Measurements from ENCODE around the gene ADCY5. TPM values are rescaled to one million over a fixed set of nuclear protein-coding genes. Genes with fewer than 3 reads are reported as not detected.

Gene ADCY5
- total RNA-seq, 1 donor from 2014 or later = 11.1 TPM

DNA sequence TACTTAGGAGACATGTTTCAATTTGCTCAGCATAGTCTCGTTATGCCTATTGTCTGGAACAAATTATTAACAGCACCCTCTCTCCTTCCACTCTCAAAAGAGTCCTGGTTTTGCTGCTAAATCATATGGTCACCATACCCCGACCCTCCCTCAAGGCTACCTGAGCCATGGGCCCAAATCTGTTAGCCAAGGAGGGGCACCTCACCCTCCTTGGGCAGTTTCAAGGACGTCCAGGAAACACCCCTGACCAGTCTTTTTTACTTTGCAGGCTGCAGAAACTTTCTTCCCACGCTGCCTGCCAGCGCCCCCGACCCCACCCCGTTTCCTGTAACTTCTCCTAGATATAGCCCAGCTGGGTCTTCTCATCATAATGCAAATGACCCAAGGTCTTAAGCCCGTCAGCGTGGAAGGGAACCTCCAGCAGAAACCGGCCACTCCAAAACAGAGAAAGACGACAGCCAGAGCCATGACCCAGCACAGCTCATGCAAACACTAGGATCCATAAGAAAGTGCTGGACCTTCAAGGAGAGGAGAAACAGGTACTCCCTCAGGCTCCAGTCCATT is 62.3 kb downstream of the ADCY5 start:
- DNase-seq = peak; percentile 62

DNA sequence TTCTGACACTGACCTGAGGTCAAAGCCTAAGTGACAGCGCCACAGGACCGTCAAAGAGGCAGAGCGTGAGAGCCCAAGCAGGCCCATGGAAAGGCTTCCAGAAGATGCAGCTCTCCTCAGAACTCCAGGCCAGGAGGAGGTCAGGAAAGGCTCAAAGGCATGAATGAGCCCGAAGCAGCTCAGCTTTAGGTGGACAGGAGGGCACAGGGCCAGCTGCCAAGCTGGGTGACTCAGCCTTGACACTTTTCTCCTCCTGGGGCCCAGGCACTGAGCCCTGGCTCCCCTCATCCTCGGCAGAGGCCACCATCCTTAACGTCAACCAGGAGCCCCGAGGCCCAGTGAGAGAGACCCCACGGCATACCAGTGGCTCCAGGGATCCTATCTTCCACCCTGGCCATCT is 62.9 kb downstream of the ADCY5 start:
- DNase-seq = no peak

DNA sequence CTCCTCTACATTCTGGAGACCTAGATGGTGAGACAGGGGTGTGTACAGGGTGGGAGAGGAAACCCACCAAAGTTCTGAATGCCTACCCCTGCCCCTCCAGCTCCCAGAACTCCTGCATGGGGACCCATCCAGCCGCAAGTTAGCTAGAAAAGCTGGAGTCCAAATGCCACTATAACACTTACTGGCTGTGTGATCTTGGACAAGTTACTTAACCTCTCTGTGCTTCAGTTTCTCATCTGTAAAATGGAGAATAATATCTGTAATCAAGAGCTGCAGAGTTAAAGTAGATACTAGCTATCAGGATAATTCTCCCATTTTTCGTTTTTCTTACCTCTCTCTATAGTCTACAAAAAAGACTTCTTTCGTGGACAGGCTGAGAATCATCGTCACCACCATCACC is 63.4 kb downstream of the ADCY5 start:
- no peak for DNase-seq

DNA sequence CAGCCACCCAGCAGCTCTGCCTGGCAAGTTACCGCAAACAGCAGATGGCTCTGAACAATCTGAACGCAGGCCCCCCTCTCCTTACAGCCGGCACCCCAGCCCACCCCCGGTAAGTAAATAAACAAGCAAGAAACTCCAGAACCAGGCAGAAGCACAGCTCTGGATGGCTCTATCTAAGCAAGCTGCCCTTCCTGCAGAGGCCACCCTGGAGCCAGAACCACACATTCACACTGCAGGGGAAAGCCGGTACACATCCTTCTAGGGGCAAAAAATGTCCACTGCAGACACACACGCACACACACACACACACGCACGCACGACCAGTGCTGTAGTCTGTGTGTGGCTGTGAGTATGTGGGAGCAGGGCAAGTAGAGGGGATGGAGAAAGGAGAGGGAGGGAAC is 63.9 kb downstream of the ADCY5 start:
- DNase-seq = no peak

DNA sequence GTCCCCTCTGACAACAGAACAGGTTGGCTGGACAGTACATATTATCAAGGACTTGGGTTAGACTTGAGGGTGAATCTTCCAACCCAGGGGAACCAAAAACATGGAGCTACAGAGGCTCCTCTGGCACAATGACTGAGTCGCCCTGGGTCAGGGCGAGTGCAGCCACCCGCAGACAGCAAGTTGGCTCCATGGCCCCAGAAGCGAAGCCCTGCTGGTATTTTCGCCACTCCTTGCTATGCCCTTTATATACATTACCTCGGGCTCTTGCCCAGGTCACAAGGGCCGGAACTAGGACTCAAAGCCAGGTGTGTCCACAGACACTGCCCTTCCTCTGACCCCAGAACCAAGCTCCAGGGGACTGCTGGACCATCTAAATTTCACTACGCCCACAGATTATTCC is 64.6 kb downstream of the ADCY5 start:
- no peak for DNase-seq

DNA sequence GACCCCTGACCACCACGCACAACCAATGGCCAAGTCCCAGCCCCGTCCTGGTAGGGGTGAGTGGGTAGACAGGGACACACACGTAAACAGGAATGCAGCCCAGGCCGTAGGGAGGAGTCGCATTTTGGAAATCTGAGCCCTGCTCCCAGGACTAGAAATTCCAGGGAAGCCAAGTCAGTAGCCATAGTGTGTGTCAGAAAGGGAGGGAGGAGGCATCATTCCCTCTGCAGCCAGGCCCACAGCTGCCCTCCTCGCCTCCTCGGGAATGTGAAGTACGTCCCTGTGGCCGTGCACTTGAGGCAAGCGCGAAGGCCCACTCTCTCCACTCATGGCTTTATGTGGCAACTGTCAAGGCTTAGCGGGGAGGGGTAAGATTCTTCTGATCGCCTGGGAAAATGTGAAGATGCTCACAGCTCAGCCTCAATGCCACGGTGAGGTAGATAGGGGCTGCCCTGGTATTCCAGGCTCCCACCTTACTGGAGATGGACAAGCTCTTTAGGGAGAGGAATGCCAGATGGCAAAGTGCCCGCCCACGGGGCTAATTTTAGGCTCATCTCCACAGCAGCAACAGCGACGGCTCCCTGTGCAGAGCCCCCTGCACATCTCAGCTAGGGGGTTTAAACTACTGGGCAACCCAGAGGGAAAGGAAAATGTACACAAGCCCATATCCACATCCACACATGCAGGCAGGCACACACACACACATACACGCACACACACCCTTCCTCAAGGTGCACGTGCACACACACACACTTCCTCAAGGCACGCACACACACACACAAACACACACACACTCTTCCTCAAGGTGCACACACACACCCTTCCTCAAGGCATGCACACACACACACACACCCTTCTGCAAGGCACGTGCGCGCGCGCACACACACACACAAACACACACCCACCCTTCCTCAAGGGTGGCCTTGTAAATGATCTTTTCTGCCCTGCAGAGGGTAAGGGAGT is 65.5 kb downstream of the ADCY5 start:
- DNase-seq = peak; percentile 76

DNA sequence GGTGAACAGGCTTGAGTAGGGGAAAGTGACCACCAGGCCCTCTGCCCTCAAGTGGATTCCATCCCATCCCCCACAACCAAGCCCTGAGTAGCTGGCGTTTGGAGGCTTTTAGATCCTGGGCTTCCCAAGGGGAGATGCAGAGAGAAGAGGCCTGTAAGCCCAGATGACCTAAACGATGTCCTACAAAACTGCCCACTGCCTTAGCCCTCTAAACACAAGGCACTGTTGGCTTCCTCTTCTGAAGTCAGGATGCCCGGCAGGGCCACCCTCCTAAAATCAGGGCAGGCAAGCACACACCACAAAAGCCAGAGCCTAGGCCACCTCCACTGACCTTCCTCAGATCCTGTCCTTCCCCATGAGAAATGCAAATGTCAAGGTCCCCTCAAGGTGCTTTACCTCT is 68.6 kb downstream of the ADCY5 start:
- DNase-seq = no peak

DNA sequence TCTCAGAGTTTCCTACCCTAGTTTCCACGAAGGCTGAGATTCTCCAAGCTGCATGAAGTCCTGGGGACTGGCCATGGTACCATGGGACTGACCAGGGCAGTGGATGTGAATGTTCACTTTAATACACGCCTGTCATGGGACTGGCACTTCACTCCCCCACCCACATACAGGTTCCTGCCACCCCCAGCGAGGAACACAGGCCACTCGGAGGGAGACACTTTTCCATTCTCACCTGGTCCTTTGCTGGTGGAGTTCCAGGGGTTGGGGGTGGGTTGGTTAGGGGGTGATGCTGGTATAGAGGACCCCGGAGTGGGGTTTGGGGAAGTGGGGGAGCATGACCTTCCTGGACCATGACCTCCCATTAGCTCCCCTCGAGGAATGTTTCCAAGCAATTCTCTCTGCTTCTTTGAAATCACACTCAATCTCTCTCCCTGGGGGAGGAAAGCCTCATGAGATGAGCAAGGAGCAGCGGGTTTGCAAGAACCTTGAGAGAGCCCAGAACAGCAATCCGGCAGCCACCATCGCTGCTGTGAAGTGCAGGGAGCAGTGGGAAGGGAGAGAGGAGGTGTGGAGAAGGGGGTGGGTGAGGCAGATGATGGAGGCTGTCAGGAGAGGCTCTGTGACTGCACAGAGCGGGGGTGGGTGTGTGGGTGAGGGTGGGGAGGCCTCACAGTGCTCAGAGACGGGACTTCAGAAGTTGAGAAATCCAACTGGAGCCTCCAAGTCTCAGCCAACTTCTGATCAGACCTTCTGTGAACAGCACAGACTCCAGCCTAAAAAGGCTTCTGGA is 69.7 kb downstream of the ADCY5 start:
- no peak for DNase-seq

DNA sequence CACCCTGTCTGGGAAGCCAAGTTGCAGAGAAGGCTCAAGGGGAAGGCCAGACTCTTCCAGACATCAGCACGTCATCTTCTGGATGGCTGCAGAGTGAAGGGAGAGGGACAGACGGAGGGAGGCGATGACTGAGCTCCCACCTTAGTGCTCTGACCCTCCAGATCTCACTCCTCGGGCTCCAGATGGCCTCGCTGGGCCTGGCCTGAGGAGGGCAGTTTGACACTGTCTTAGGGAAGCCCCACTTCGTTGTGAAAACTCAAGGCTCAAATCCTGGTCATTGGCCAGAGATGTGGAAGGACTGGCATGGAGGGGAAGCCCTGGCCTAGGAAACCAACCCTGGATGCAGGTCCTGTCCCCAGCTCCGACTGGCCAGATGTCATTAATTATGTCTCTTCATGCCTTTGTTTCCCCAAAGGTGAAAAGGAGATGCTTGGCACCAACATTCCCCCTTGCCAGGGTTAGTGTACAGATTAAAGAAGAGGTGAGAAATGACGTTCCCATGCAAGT is 70.4 kb downstream of the ADCY5 start:
- no peak for DNase-seq

DNA sequence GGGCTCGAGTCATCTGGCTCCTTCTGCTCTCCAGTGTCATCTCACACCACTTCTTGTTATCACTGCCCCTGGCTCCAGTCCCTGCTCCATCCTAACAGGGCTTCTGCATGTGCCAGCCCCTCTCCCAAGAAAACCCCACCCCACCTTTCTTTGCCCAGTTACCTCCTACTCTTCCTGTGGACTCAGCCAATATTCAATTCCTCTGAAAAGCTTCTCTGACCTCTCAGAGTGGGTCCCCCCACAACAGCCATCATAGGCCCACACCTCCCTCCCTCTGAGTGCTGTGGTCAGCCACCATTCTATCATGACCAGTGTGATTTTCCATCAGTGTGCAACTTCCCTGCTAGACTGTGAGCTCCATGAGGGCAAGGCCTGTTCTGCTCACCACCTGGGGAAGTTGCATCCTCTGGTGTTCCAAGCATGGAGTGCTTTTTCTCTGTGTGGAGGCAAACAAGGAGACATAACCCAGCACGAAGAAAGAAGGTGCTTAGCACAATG is 71.6 kb downstream of the ADCY5 start:
- no peak for DNase-seq

DNA sequence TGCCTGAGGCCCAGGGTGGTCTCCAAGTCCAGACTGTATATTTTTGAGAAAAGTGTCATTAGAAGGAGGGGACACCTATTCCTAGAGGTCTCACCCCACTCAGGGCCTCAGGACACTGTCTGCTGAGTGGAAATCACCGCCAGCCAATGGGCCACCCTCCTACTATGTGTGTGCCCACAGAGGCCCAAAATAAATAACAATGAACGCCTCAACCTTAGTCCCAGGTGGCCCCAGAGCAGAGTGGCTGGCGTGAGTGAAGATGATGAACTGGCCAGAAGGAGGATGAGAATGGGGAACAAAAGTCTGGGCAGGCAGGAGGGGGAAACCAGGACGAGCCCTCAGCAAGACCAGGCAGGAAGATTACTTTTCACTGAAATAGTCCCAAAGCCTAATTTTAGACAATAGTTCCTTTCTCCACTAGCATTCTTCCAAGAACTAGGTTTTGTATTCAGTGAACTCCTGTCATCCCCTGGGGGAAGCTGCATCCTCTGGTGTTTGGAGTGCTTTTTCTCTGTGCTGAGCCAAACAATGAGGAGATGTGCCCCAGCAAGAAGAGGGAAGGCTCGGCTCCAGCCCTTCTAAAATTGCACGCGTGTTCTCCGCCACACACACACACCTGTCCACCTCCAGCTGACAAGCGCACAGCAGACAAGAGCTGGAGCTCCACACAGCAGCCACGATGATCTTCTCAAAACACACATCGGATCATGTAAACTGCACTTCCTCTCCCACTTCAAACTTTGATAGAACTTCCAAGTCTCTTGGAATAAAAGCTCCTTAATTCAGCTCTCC is 72.2 kb downstream of the ADCY5 start:
- DNase-seq = peak; percentile 80

DNA sequence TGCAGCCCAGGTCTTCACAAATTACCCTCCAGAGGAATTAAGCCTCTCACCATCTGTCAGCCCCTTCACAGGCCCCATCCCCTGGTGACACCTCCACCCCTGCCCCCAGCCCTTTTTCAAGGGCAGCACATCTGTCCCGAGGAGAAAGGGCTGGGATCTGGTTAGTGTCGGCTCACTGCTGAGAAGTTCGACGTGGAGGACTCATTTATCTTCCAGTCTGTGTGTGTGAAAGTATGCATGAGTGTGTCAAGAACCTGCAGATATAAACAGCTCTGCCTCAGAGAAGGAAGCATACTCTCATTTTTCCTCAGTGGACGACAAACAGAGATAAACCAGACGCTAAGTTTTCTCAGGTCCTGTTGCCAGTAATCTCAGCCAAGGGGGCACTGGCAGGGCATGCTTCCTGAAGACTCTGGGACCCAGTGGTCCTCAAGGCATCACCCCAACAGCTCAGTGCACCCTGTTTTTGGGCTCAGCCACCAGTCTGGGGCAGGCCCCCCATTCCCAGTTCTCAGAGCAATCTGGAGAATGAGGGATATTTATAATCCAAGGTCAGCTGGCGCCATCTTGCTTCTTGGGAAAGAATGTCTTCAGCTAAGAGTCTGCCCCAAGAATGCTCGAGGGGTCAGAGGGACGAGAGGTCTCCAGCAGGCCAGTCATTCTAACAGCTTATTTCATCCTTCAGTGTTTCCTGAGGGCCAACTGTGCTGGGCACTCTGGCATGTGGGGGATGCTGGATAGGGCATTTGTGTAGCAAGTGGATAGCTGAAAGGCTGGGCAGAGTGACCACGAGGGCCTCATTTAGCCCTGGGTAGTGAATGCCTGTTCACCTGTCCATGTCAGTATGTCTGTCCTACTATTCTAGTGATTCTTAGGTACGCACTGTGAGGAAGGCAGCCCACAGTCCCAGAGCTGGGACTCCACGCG is 73.6 kb downstream of the ADCY5 start:
- DNase-seq = peak; percentile 48

DNA sequence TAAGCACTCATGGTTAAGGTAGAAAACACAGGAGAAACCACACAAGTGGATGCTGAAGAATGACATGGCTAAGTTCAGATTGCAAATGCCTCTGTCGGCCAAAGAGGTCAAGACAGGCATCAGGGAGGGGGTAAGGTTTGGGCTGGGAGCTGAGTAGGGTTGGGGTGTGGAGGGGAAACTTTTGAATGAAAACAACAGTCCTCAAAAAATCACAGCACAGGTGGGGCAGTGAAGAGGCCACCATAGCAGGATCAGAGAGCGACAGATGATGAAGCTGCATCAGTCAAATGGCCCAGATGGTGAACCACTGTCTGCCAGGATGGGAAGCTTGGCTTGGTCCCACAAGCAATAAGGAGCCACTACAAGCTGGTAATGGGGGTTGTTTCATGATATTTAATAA is 74.9 kb downstream of the ADCY5 start:
- DNase-seq = no peak

DNA sequence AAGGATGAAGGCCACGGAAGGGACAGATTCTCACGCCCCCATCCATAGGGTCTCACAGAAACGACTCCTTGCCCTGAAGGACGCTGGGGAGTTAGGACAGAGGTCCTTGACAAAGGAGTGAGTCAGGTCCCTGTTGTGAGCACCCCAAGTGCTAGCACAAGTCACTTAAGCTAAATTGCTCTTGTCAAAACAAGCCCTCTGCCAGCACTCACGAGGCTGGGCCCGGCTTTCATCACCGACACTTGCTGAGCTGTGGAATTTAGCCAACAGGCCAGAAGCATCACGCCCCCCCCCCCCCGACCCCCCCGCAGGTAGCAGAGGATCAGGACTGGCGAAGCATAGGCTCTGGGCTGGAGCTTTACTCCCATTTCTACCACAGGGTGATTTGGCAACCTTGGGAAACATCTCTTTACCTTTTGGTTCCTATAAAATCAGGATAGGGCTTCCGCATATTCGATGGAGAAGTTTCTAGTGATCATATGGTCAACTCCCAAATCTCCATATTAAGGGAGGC is 75.4 kb downstream of the ADCY5 start:
- DNase-seq = no peak

DNA sequence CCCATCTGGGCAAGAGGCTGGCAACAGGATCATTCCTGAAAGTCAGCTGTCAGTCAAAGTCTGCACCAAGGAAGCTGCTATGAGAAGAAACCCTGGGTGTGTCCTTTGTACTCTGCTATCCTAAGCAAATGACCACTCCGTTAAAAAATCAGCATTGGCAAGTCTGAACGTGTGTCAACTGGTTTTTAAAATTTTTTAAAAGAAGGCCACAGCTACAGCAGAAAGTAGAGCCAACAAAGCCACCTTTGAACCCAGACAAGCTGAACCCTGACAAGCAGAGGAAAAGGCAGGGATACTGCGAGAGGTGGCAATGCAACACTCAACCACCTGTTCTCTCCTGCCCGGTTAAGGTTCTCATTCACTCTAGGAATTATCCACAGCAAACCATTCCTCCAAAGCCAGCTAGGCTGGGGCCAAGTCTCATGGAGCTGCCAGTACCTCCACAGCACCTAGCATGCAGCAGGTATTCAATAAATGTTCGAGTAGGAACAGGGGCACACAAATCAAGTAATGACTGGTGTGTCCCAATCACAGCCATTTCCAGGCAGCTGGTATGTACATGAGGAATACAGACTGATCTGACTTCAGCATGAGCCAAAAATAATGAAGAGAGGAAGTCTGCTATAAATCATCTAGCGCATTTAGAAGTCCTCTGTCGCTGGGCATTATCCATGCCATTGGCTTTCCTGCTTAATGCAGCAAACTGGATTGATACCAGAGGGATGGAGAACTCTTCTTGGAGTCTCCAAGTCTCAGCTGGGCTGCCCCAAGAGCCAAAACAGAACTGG is 76.0 kb downstream of the ADCY5 start:
- DNase-seq = no peak

DNA sequence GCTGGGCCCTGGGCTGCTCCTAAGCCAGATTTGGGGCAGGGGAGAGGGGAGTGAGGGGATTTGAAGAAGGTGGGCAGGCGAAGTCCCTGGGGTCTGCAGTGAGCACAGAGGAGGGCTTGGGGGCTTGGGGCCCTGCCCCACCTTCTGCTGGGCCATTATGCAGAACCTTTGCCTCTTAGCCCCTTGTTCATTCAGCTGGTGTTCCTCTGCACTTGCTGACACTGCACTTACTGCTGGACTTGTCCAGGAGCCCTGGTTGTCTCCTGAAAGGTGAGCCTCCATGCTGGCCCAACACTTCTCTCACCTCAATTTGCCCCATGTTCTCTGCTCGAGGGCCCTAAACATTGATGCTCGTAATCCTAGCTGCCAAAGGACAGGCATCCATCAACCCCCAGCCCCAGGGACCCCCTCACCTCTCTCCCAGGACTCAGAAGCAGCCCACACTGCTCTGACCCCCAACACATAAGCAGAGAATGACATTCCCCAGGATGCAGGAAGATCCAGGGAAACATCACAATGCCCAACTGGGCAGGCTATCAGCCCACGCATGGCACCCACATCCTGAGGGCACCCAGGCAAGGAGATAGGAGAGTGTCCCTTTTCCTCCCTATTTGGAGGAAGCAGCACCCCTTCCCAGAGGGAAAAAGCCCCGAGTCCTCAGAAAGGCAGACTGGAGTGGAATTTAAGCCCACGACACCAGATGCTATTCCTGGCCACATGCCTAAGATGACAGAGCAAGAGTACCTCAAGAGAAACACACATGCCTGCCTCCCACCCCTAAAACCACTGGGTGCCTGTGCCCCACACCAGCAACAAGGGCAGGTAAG is 76.8 kb downstream of the ADCY5 start:
- peak; percentile 54 for DNase-seq

DNA sequence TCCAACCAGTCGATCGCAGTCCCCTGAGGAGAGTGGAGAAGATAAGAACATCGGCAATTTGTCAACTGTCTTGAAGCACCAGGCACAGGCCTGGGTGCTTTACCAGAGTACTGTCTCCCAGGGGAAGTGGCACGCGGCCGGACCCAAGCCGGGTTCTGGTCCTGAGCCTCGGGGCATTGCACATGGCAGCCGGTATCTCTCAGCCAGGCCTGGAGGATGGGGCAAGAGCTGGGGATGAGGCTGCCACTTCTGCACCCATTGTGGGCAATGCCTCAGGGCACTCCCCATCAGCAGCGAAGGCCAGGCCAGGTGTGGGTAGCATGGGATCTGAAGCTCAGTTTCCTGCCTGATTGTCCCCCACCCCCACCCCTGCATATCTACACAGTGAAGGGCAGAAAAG is 77.5 kb downstream of the ADCY5 start:
- no peak for DNase-seq

DNA sequence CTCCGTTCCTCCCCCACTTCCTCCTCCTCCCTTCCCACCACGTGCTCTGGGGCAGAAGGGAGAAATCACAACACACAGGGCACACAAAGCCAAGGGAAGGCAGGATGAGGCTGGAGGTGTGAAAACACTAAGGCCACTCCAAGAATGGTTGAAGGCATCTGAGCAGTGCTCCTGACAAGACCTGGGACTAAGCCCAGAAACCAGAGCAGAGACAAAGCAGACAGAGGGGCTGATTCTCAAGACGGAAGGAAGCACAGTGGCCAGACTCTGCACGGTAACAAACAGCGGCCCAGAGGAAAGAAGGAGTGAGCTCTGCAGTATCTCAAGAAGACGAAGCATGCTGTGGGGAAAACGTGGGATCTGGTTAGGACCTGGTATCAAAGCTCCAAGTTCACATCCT is 78.1 kb downstream of the ADCY5 start:
- DNase-seq = no peak

DNA sequence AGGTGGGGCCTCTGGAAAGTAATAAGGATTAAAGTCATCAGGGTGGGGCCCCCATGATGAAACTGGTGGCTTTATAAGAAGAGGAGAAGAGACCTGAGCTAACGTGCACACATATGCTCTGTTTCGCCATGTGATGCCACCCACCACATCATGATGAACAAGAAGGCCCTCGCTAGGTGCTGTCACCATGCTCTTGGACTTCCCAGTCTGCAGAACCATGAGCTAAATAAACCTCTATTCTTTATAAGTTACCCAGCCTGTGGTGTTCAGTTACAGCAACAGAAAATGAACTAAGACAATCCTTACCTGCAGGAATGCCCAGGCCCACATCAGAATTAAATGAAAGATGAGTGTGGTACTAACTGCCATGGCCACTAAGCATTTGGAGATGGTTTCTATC is 79.8 kb downstream of the ADCY5 start:
- DNase-seq = no peak

Measured in tongue (tissue), 2 donors.